HepG2 (cell line): ENCODE results near the gene ELANE.

Experiments
- ARID3A ChIP-seq: IDR thresholded peaks from 2 replicates; pipeline ENCODE4 v1.6.1; 2012; ENCODE audit warnings: low read depth, low read length, improper control_type of control experiment
- EP300 ChIP-seq, 3 experiments: sonication (generic) in 1 of 3; formaldehyde crosslinking in 1 of 3; IDR thresholded peaks; 2 replicates each; pipeline versions ENCODE4 v1.5.1 to v1.6.1; 2011 to 2020; ENCODE audit warnings: low read depth in 2 of 3, low read length in 2 of 3, borderline replicate concordance in 1 of 3, improper control_type of control experiment in 1 of 3, mild to moderate bottlenecking in 1 of 3, missing genetic modification reagents in 1 of 3, moderate library complexity in 1 of 3
- KDM5A ChIP-seq: fragments of 200-600 bp; sonication (generic); IDR thresholded peaks from 2 replicates; pipeline ENCODE4 v1.7.0; 2018; ENCODE audit warnings: antibody characterized with exemption, mild to moderate bottlenecking, low read length, borderline replicate concordance
- LBX2 ChIP-seq: sonication (generic); formaldehyde crosslinking; IDR thresholded peaks from 2 replicates; pipeline ENCODE4 v1.5.0; 2020; ENCODE audit warnings: missing genetic modification reagents, mild to moderate bottlenecking, borderline replicate concordance
- NFIC ChIP-seq: IDR thresholded peaks from 2 replicates; pipeline ENCODE4 v1.6.1; 2012; ENCODE audit warnings: mild to moderate bottlenecking, low read length, inconsistent platforms
- NPAS2 ChIP-seq: sonication (generic); formaldehyde crosslinking; IDR thresholded peaks from 2 replicates; pipeline ENCODE4 v1.8.0; 2022; ENCODE audit warnings: mild to moderate bottlenecking, missing genetic modification reagents, borderline replicate concordance
- POLR2A ChIP-seq, 2 experiments: IDR thresholded peaks; 2 replicates each; pipeline ENCODE4 v1.6.1; 2011; ENCODE audit warnings: low read depth in 2 of 2, low read length in 2 of 2, mild to moderate bottlenecking in 1 of 2, moderate library complexity in 1 of 2; ENCODE audit not compliant: insufficient read depth in 1 of 2
- SRSF1 ChIP-seq: fragments of 200-400 bp; formaldehyde crosslinking; optimal IDR thresholded peaks from 2 replicates; pipeline ENCODE3; 2017; ENCODE audit warnings: mild to moderate bottlenecking, low read depth, low read length, moderate library complexity
- ZNF644 ChIP-seq: IDR thresholded peaks from 2 replicates; pipeline ENCODE4 v1.6.1; 2016; ENCODE audit warnings: low read depth

- TF ChIP-seq KDM5A (no peak), SRSF1 (no peak), EP300 (IDR thresholded peaks at IDR 0.05; ENCODE audit: low read depth in 2 of 2, low read length in 2 of 2) (no peak), EP300 (CRISPR knock-in tag; IDR thresholded peaks at IDR 0.05; ENCODE audit: borderline replicate concordance) (no peak), NFIC (no peak), NPAS2 (no peak), ARID3A (no peak), POLR2A (IDR thresholded peaks at IDR 0.05; ENCODE audit: insufficient read depth in 1 of 2, low read depth in 2 of 2, low read length in 2 of 2) (no peak), ZNF644 (no peak), LBX2 (CRISPR knock-in tag) (no peak)
Measured at GRCh38 chr19:810883-811489, 41.1 kb upstream of the ELANE start.
